Measurements from ENCODE around the gene BLOC1S1.
"Not testable (repeated sequence)": the region's sequence is repeated elsewhere in the genome, so short reads cannot be mapped to it uniquely, and the experiment has no call there.

The BLOC1S1 gene

DNA sequence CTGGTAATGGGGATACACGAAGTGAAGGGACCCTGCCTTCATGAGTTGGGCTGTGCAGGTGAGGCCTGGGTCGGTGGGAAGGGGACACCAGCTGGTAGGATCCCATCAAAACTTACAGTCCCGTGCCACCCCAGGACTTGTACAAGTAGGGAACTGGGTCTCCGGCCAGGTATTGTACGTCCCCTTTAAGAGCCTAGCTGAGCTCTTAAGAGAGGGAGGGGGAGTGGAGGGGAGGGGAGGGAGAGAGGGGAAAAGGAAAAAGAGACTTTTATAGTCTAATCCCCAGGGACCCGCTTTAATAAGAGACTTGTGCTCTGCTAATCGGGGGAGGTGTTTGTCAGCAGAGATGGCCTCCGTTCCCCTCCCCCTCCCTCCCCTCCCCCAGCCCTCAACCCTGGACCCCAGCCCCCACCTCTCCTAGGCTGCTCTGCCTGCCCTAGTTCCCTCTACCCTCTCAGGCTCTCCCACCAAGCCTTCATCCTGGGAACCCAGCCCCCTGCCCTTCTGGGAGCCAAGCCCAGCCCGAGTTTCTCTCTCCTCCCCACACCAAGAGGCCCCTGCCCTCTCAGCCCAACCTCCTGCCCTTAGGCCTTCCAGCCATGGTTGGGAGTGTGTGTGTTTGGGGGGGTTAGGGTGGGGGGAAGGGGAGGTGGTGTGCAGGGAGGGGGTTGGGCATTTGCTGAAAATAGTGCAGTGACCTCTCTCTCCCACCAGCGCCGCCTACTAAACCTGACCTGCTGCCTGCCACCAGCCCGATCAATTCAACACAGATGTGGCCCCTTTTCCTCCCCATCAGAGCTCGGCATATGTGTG, 29.7 kb downstream of the BLOC1S1 start:
- peak; percentile 80 for DNase-seq

DNA sequence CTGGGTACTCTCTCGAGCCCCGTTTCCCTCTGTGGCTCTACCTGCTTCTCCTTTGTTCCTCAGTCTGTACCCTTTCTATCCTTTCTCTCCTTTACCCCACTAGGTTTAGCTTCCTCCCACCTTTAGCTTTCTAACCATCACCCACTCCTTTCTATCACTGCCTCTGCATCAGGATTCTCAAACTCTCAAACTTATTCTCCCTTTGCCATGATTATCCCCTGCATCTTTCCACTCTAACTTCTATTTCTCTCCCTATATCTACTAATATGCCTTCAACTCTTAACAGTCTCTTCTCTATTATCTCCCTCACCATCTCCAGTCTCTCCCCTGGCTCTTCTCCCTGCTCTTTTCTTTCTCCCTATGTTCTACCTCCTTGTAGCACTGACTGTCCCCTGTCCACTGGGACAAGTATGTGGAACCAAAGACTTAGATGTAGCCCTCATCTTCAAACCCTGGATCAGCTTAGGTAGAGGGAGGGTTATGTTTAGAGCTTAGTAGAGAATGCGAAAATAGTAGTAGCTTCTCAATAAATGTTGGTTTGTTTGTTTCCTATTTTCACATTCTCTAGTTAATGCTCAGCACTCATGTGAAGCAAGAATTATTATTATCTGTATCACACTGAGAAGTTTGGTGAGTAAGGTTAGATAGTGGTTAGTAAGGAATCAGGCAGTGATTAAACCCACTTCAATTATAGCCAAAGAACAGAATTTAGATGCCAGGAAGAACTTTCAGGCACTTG, 30.5 kb downstream of the BLOC1S1 start:
- DNase-seq: no peak

DNA sequence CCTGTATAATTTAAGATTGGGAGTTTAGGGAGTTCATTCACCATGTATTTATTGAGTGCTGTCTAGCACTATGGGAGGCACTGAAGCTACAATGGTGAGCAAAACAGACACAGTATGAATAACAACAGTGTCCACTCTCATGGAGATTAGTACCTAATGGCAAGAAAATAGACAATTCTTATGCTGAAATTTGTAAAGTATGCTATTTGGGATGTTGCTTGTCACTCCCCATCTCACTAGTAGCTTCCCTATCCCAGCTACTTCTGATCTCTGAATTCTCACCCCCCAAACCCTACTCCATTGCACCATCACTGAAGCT, 31.0 kb downstream of the BLOC1S1 start:
- DNase-seq: no peak

DNA sequence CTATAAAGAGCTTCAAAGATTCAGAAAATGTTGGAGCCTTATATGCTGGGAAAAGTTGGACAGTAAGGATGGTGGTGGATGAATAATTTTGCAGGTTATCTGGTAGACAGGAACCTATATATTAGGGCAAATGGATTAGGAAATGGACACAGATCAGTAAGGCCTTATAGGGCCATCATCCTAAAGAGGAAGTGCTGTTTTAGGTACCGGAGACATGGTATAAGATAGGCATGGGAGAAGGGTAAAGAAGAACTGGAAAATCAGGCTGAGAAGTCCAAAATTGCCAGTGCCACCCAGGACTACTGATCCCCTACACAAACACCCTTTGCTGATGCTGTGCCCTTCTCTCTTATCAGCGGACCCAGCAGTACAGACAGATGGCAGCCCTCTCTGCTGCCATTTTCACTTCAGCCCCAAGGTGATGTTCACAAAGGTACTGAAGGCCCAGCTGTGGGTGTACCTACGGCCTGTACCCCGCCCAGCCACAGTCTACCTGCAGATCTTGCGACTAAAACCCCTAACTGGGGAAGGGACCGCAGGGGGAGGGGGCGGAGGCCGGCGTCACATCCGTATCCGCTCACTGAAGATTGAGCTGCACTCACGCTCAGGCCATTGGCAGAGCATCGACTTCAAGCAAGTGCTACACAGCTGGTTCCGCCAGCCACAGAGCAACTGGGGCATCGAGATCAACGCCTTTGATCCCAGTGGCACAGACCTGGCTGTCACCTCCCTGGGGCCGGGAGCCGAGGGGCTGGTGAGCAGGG, 32.6 kb downstream of the BLOC1S1 start:
- no peak for DNase-seq

DNA sequence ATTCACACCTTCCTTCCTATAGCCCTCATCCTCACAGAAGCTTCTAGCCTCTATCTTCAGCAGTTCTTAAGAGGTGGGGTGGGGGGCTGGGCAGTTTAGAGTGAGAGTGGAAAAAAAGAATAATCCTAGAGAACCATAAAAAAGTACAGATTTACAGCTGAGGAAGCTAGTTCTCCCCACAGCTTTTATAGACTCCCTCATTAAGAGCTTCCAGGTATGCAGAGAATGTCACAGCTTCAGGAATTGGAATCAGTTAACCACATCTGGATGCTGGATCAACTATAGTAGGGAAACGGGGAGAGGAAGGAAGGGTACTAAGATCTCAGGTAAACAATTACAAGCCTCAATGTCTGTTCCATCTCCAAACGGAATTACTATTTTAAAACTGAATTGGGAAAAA, 39.4 kb downstream of the BLOC1S1 start:
- DNase-seq: no peak

DNA sequence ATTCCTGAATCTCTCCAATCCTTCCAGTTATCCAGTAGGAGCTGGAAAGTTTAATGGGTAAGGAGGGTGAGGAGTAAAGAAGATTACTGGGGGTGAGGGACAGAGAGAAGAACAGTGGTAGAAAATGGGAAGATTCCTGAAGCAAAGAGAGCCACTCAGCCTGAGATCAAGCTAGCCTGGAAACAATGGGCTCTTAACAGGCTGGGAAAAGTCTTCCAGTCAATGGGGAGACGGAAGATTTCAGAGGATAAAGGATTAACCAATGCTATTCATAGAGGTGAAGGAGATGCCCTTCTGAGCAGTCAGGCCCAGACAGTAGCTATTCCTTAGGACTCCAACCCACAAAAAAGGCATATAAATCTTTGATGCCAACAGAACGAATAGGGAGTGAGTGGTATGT, 41.9 kb downstream of the BLOC1S1 start:
- no peak for DNase-seq

DNA sequence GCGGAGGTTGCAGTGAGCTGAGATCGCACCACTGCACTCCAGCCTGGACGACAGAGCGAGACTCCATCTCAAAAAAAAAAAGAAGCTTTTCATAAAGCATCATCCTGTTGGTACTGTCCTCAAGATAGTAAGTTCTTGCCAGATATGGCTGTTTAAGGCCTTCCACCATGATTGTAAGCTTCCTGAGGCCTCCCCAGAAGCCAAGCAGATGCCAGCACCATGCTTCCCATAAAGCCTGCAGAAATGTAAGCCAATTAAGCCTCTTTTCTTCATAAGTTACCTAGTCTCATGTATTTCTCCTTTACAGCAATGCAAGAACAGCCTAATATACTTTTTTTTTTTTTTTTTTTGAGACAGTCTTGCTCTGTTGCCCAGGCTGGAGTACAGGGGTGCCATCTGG, 42.7 kb downstream of the BLOC1S1 start:
- DNase-seq: not testable (repeated sequence)

DNA sequence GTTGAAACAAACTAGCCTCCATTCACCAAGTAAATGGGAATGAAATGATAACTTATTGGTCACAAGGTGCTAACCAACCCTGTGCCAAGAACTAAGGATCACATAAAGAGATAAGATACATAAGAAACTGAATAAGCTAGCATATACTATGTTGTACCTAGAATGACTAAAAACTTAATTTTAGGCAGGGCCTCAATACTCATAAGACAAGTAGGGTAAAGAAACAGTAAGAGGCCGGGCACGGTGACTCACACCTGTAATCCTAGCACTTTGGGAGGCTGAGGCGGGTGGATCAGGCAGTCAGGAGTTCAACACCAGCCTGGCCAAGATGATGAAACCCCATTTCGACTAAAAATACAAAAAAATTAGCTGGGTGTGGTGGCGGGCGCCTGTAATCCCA, 44.8 kb downstream of the BLOC1S1 start:
- DNase-seq: no peak

DNA sequence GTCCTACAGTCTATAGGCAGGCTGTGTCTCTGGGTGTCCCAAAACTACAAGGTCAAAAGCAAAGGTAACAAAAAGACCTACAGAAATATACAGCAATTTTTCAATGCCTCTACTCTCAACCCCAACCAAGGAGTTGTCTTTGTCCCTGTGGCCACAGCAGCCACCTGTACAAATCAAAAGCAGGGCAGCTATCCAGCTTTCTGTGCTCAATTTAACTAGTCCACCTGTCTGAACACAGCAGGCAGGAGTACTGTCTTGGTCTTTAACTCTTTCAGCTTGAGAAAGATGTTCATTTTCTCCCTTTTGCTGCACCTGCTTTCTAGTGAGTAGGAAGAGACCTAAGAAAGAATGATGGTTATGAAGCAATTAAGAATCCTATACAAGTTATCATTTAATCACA, 46.8 kb downstream of the BLOC1S1 start:
- no peak for DNase-seq

DNA sequence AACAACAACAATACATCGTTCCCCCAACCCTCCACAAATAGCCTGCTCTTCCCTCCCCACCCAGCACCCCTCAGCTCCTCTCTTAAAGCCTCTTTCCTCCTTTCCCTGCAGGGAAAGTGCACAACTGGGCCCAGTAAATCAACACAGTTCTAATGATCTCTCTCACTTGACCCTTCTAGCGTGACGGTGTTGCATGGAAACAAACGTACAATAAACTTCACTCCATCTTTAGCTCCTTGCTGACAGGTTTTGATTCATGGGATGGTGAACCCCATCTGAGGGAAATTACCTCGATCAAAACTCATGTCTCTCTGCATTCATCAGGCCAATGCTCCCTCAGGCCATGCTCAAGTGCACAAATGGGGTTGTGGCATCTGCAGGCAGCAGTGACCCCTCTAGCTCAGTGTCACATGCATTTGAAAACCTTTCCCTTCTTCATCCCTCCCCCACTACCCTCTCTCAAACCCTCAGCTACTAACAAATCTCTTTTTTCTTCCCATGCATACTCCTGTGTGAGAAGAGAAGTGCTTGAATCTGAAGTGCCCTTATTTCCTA, 50.0 kb downstream of the BLOC1S1 start:
- no peak for DNase-seq

DNA sequence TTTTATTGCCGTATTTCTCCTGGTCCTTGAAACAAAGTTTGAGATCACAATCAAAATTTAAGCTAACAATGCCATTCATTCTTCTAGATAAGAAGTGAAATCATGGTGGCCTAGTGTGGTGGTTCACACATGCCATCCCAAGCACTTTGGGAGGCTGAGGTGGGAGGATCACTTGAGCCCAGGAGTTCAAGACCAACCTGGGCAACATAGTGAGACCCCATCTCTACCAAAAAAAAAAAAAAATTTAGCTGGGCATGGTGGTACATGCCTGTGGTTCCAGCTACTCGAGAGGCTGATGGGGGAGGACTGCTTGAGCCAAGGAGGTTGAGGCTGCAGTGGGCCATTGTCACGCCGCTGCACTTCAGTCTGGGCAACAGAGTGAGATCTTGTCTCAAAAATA, 51.3 kb downstream of the BLOC1S1 start:
- no peak for DNase-seq

Measured in fibroblast of skin of scalp (primary cell).